Articular chondrocyte of knee joint (primary cell): Measurements from ENCODE around the gene LRIG3. TPM values are rescaled to one million over a fixed set of nuclear protein-coding genes. Genes with fewer than 3 reads are reported as not detected.

Experiments used
- total RNA-seq: library from RNA; depleted of rRNA; stranded (reverse); fragments of >200 nt; gene quantifications from 2 replicates; pipeline ENCODE4 v1.2.3, GENCODE V29; 2012

LRIG3 gene
- 190 and 197 TPM in 2 replicates for total RNA-seq

GRCh38 chr12:58920102-58920960 is at the start of gene LRIG3:
LRIG3 (minus strand) TSS chr12:58920504; CDS start chr12:58920235, 269 bp downstream.

